PC-9 (cell line): Measurements from ENCODE around the gene DCLK2.

ENCODE experiments used
- CTCF ChIP-seq: fragments of 200-600 bp; sonication (generic); conservative IDR thresholded peaks from 2 replicates; pipeline ENCODE4 v1.6.1; 2017; ENCODE audit warnings: mixed run types, antibody characterized with exemption, mild to moderate bottlenecking, moderate library complexity
- EZH2 ChIP-seq: fragments of 200-600 bp; sonication (generic); IDR thresholded peaks from 2 replicates; pipeline ENCODE4 v1.8.0; 2017; ENCODE audit warnings: antibody characterized with exemption, low read depth

- no peak for TF ChIP-seq CTCF
- no peak for TF ChIP-seq EZH2
Measured at GRCh38 chr4:150278206-150278605, 200.0 kb downstream of the DCLK2 start.
